ENCODE measurements around the gene SEPTIN14. TPM values are rescaled to one million over a fixed set of nuclear protein-coding genes. Genes with fewer than 3 reads are reported as not detected.

The SEPTIN14 gene
- total RNA-seq, 1 experiment from 2014 or later: not detected

DNA sequence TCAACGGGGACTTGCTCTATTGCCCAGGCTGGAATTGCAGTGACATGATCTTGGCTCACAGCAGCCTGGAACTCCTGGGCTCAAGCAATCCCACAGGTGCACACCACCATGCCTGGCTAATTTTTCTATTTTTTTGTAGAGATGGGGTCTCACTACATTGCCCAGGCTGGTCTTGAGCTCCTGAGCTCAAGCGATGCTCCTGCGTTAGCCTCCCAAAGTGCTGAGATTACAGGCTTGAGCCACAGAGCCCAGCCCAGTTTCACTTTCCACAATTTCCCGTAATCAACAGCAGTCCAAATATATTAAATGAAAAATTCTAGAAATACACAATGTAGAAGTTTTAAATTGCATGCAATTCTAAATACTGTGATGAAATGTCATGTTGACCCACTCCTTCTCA lies 24.0 kb downstream of the SEPTIN14 start:
- no peaks in the 10 kb centered on the region for H3K27me3 ChIP-seq (ENCODE audit: insufficient read depth, low read length)

More for the DNA sequence above, 24.0 kb downstream of the SEPTIN14 start:
- H3K4ac ChIP-seq (ENCODE audit: low read depth, low read length): no peak overlapping the region
- H3K9ac ChIP-seq (ENCODE audit: extremely low read depth, insufficient read length, low read length): no peak overlapping the region
- H3K4me3 Mint-ChIP-seq: no peak overlapping the region
- H2BK15ac ChIP-seq (ENCODE audit: low read depth, low read length): no peak overlapping the region
- H3K56ac ChIP-seq (ENCODE audit: insufficient read length, low read depth, low read length): no peak overlapping the region
- no peak overlapping the region for H2BK20ac ChIP-seq (ENCODE audit: low read depth, low read length, poor library complexity, severe bottlenecking)
- no peak overlapping the region for H3K27ac ChIP-seq (ENCODE audit: insufficient read length, low read depth, low read length)
- H3K9me3 Mint-ChIP-seq: peaks cover 43 to 82% of the 10 kb centered on the region in 2 experiments
- H3K27ac Mint-ChIP-seq: no peak overlapping the region
- H4K91ac ChIP-seq (ENCODE audit: insufficient read length, low read depth, low read length): no peak overlapping the region
- H4K5ac ChIP-seq (ENCODE audit: insufficient read length, low read depth, low read length): no peak overlapping the region
- H3K23me2 ChIP-seq (ENCODE audit: insufficient read length, low read depth, low read length, poor library complexity, severe bottlenecking): no peaks in the 10 kb centered on the region
- H3K4me1 Mint-ChIP-seq: no peaks in the 10 kb centered on the region
- H2AFZ ChIP-seq (ENCODE audit: low read length): no peak overlapping the region
- H3K79me2 ChIP-seq (ENCODE audit: insufficient read depth, low read length): no peaks in the 10 kb centered on the region
- H3K14ac ChIP-seq (ENCODE audit: insufficient read depth, low read length): no peak overlapping the region
- no peak overlapping the region for H3K18ac ChIP-seq (ENCODE audit: insufficient read length, low read depth, low read length)
- DNase-seq: no peak
- H3K4me2 ChIP-seq (ENCODE audit: insufficient read depth, insufficient read length, low read length): no peak overlapping the region
- peaks cover 4% of the 10 kb centered on the region for H3K9me3 ChIP-seq (ENCODE audit: control insufficient read depth, low read depth, low read length)
- TF ChIP-seq CTCF (conservative IDR thresholded peaks at IDR 0.05): no peak
- H3K27me3 Mint-ChIP-seq (ENCODE audit: low read depth): no peaks in the 10 kb centered on the region
- H3K4me1 ChIP-seq (ENCODE audit: insufficient read depth, low read length): no peaks in the 10 kb centered on the region
- H3K23ac ChIP-seq (ENCODE audit: insufficient read length, low read depth, low read length): no peak overlapping the region
- H2AK5ac ChIP-seq (ENCODE audit: insufficient read length, low read length): no peak overlapping the region
- H3T11ph ChIP-seq (ENCODE audit: low read length): no peak overlapping the region
- H4K20me1 ChIP-seq (ENCODE audit: control insufficient read depth, insufficient read depth, insufficient read length): no peaks in the 10 kb centered on the region
- H3K79me1 ChIP-seq (ENCODE audit: insufficient read depth, low read depth, low read length, poor library complexity, severe bottlenecking): no peaks in the 10 kb centered on the region
- H4K8ac ChIP-seq (replicated peaks; ENCODE audit: insufficient read length, low read depth, low read length): no peak overlapping the region
- no CpG with 5 or more reads among the region's 4 CpGs for WGBS (ENCODE audit: extremely low coverage, insufficient read length, low lambda C conversion rate)
- H2BK12ac ChIP-seq (ENCODE audit: insufficient read length, low read depth, low read length): no peak overlapping the region
- no peak overlapping the region for H2BK5ac ChIP-seq (ENCODE audit: insufficient read length, low read length)
- peaks cover 1 to 5% (median 4%) of the 10 kb centered on the region in 3 experiments; a peak in 2 of 7 replicates for H3K36me3 Mint-ChIP-seq (ENCODE audit: insufficient read depth in 1 of 3, low read depth in 3 of 3)
- no peak overlapping the region for H2BK120ac ChIP-seq (ENCODE audit: low read depth, low read length, poor library complexity, severe bottlenecking)
